SK-N-SH treated with all-trans-retinoic acid at 6 μM for 48 hours (cell line): ENCODE results near the gene TGFBI.

Experiments
- ATAC-seq: fragments of 200-7000 bp; cut with Tn5 transposase; 3 replicates; pipeline ENCODE4 v1.9.1; 2020; ENCODE audit warnings: mild to moderate bottlenecking, moderate library complexity
- ARNTL ChIP-seq: fragments of 450-650 bp; formaldehyde crosslinking; IDR thresholded peaks from 2 replicates; pipeline ENCODE4 v1.5.0; 2020; ENCODE audit warnings: low read depth, mild to moderate bottlenecking, moderate library complexity, borderline replicate concordance
- BACH2 ChIP-seq: fragments of 250-450 bp; sonication (Bioruptor Pico); IDR thresholded peaks from 2 replicates; pipeline ENCODE4 v1.9.0; 2021; ENCODE audit warnings: mild to moderate bottlenecking, borderline replicate concordance
- CSDC2 ChIP-seq: fragments of 250-450 bp; sonication (Bioruptor Pico); IDR thresholded peaks from 2 replicates; pipeline ENCODE4 v1.5.0; 2020; ENCODE audit warnings: mild to moderate bottlenecking, moderate library complexity
- ESRRG ChIP-seq: fragments of 250-450 bp; sonication (Bioruptor Pico); IDR thresholded peaks from 2 replicates; pipeline ENCODE4 v1.6.1; 2021; ENCODE audit warnings: mild to moderate bottlenecking
- GLIS3 ChIP-seq: fragments of 250-450 bp; sonication (Bioruptor Pico); IDR thresholded peaks from 2 replicates; pipeline ENCODE4 v1.5.0; 2020; ENCODE audit warnings: mild to moderate bottlenecking, moderate library complexity
- OSR1 ChIP-seq: fragments of 250-450 bp; sonication (Bioruptor Pico); IDR thresholded peaks from 2 replicates; pipeline ENCODE4 v1.8.0; 2022; ENCODE audit warnings: moderate library complexity, mild to moderate bottlenecking, inconsistent platforms
- POU6F1 ChIP-seq: fragments of 250-450 bp; sonication (Bioruptor Pico); IDR thresholded peaks from 2 replicates; pipeline ENCODE4 v1.8.0; 2021; ENCODE audit warnings: low read depth, mild to moderate bottlenecking, moderate library complexity, borderline replicate concordance
- SNAI2 ChIP-seq: fragments of 250-450 bp; sonication (Bioruptor Pico); IDR thresholded peaks from 2 replicates; pipeline ENCODE4 v1.5.0; 2020; ENCODE audit warnings: mild to moderate bottlenecking, moderate library complexity
- TCF4 ChIP-seq: fragments of 250-450 bp; sonication (Bioruptor Pico); IDR thresholded peaks from 2 replicates; pipeline ENCODE4 v1.8.0; 2021; ENCODE audit warnings: mild to moderate bottlenecking, moderate library complexity, borderline replicate concordance
- TOX ChIP-seq: fragments of 250-450 bp; sonication (Bioruptor Pico); IDR thresholded peaks from 2 replicates; pipeline ENCODE4 v1.8.0; 2021; ENCODE audit warnings: mild to moderate bottlenecking, moderate library complexity, borderline replicate concordance
- TSHZ2 ChIP-seq: fragments of 250-450 bp; sonication (Bioruptor Pico); IDR thresholded peaks from 2 replicates; pipeline ENCODE4 v1.5.0; 2020; ENCODE audit warnings: mild to moderate bottlenecking, moderate library complexity
- ZC3H10 ChIP-seq: fragments of 250-450 bp; sonication (Bioruptor Pico); IDR thresholded peaks from 2 replicates; pipeline ENCODE4 v1.5.1; 2021; ENCODE audit warnings: mild to moderate bottlenecking, moderate library complexity
- ZFP3 ChIP-seq: fragments of 250-450 bp; sonication (Bioruptor Pico); IDR thresholded peaks from 2 replicates; pipeline ENCODE4 v1.5.0; 2020; ENCODE audit warnings: mild to moderate bottlenecking, moderate library complexity
- ZFP30 ChIP-seq: fragments of 450-650 bp; formaldehyde crosslinking; IDR thresholded peaks from 2 replicates; pipeline ENCODE4 v1.5.0; 2022; ENCODE audit warnings: mild to moderate bottlenecking, moderate library complexity
- ZNF565 ChIP-seq: fragments of 450-650 bp; formaldehyde crosslinking; conservative IDR thresholded peaks from 2 replicates; pipeline ENCODE4 v1.5.0; 2020; ENCODE audit warnings: low read depth, mild to moderate bottlenecking, moderate library complexity
- ZNF70 ChIP-seq: fragments of 450-650 bp; formaldehyde crosslinking; IDR thresholded peaks from 2 replicates; pipeline ENCODE4 v1.5.0; 2020; ENCODE audit warnings: mild to moderate bottlenecking, moderate library complexity
- ZNF8 ChIP-seq: fragments of 450-650 bp; formaldehyde crosslinking; IDR thresholded peaks from 2 replicates; pipeline ENCODE4 v1.5.0; 2020; ENCODE audit warnings: mild to moderate bottlenecking, moderate library complexity
- TF ChIP-seq, protein P1 (sequence below): fragments of 250-450 bp; sonication (Bioruptor Pico); IDR thresholded peaks from 2 replicates; pipeline ENCODE4 v1.5.1; 2021; ENCODE audit warnings: mild to moderate bottlenecking, moderate library complexity
- TF ChIP-seq, protein P2 (sequence below): fragments of 250-450 bp; sonication (Bioruptor Pico); IDR thresholded peaks from 2 replicates; pipeline ENCODE4 v1.5.1; 2020; ENCODE audit warnings: low read depth, mild to moderate bottlenecking, moderate library complexity
- TF ChIP-seq, protein P3 (sequence below): fragments of 250-450 bp; sonication (Bioruptor Pico); IDR thresholded peaks from 2 replicates; pipeline ENCODE4 v1.8.0; 2020; ENCODE audit warnings: mild to moderate bottlenecking, moderate library complexity, borderline replicate concordance

TGFBI gene

DNA sequence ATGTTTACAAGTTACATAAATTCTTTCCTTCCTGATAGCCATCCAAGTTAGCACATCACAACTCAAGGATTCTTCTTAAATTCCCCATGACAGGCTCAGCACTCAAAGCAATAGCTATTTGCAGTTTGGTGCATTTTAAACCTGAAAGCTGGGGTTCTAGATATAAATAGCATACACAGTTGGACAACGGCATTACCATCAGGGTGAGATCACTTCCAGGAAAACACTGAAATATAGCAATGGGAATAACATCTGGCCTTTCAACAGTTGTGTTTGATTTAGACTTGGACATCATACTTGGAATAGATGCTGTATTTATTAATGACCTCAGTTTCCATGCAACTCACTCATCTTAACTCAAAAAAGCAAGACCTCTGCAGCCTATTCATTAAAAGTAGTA lies 49.3 kb upstream of the TGFBI start:
- ATAC-seq = peak; percentile 92

DNA sequence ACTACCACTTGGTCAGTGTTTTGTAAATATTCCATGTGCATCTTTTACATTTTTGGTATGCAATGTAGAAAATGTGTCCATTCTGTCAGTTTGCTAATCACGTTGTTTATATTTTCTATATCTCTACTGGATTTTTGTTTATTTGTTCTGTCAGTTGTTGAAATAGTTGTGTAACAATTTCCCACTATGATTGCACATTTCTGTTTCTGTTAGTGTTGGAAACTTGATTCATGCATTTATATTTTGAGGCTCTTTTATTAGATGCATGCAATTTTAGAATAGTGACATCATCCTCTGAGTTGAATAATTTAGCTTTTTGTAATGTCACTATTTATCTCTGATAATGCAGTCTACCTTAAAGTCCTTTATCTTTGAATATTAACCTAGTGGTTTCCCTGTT lies 48.2 kb upstream of the TGFBI start:
- ATAC-seq = no peak
- TF ChIP-seq, protein P1, sequence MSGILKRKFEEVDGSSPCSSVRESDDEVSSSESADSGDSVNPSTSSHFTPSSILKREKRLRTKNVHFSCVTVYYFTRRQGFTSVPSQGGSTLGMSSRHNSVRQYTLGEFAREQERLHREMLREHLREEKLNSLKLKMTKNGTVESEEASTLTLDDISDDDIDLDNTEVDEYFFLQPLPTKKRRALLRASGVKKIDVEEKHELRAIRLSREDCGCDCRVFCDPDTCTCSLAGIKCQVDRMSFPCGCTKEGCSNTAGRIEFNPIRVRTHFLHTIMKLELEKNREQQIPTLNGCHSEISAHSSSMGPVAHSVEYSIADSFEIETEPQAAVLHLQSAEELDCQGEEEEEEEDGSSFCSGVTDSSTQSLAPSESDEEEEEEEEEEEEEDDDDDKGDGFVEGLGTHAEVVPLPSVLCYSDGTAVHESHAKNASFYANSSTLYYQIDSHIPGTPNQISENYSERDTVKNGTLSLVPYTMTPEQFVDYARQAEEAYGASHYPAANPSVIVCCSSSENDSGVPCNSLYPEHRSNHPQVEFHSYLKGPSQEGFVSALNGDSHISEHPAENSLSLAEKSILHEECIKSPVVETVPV (CRISPR knock-in tag) = no peak
- TF ChIP-seq OSR1 (CRISPR knock-in tag) = no peak
- TF ChIP-seq GLIS3 = no peak
- TF ChIP-seq ZC3H10 = no peak
- TF ChIP-seq, protein P2, sequence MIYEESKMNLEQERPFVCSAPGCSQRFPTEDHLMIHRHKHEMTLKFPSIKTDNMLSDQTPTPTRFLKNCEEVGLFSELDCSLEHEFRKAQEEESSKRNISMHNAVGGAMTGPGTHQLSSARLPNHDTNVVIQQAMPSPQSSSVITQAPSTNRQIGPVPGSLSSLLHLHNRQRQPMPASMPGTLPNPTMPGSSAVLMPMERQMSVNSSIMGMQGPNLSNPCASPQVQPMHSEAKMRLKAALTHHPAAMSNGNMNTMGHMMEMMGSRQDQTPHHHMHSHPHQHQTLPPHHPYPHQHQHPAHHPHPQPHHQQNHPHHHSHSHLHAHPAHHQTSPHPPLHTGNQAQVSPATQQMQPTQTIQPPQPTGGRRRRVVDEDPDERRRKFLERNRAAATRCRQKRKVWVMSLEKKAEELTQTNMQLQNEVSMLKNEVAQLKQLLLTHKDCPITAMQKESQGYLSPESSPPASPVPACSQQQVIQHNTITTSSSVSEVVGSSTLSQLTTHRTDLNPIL (CRISPR knock-in tag) = no peak
- TF ChIP-seq CSDC2 (CRISPR knock-in tag) = no peak
- no peak for TF ChIP-seq ARNTL (CRISPR knock-in tag)
- TF ChIP-seq, protein P3, sequence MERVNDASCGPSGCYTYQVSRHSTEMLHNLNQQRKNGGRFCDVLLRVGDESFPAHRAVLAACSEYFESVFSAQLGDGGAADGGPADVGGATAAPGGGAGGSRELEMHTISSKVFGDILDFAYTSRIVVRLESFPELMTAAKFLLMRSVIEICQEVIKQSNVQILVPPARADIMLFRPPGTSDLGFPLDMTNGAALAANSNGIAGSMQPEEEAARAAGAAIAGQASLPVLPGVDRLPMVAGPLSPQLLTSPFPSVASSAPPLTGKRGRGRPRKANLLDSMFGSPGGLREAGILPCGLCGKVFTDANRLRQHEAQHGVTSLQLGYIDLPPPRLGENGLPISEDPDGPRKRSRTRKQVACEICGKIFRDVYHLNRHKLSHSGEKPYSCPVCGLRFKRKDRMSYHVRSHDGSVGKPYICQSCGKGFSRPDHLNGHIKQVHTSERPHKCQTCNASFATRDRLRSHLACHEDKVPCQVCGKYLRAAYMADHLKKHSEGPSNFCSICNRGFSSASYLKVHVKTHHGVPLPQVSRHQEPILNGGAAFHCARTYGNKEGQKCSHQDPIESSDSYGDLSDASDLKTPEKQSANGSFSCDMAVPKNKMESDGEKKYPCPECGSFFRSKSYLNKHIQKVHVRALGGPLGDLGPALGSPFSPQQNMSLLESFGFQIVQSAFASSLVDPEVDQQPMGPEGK (CRISPR knock-in tag) = no peak
- no peak for TF ChIP-seq BACH2 (CRISPR knock-in tag)
- no peak for TF ChIP-seq TOX
- no peak for TF ChIP-seq POU6F1 (CRISPR knock-in tag)

More for the DNA sequence above, 49.3 kb upstream of the TGFBI start:
- TF ChIP-seq ZNF565 = no peak
- no peak for TF ChIP-seq TSHZ2 (CRISPR knock-in tag)
- TF ChIP-seq TOX = no peak
- TF ChIP-seq BACH2 (CRISPR knock-in tag) = no peak
- no peak for TF ChIP-seq ZC3H10
- no peak for TF ChIP-seq ZNF70 (CRISPR knock-in tag)
- no peak for TF ChIP-seq GLIS3
- TF ChIP-seq ESRRG (CRISPR knock-in tag) = no peak
- TF ChIP-seq, protein P2 (CRISPR knock-in tag) = no peak
- no peak for TF ChIP-seq ZFP3
- TF ChIP-seq TCF4 (CRISPR knock-in tag) = no peak
- TF ChIP-seq, protein P3 (CRISPR knock-in tag) = no peak
- no peak for TF ChIP-seq POU6F1 (CRISPR knock-in tag)
- TF ChIP-seq ARNTL (CRISPR knock-in tag) = no peak
- no peak for TF ChIP-seq OSR1 (CRISPR knock-in tag)
- TF ChIP-seq SNAI2 (CRISPR knock-in tag) = no peak
- no peak for TF ChIP-seq CSDC2 (CRISPR knock-in tag)
- no peak for TF ChIP-seq ZFP30 (CRISPR knock-in tag)
- TF ChIP-seq ZNF8 (CRISPR knock-in tag) = no peak
